Esophagus muscularis mucosa (tissue), 4 donors: ENCODE results near the gene NUBP2. TPM values are rescaled to one million over a fixed set of nuclear protein-coding genes. Genes with fewer than 3 reads are reported as not detected.

ENCODE experiments used
- DNase-seq: peaks from one replicate; pipeline ENCODE4 v3.0.0-alpha.2; 2017; ENCODE audit errors: extremely low spot score
- H3K27ac ChIP-seq, 4 donors: fragments of 200-600 bp; sonication (generic); replicated peaks in 1 of 4; 1 replicate in 3 of 4; 2 replicates in 1 of 4; pipeline ENCODE4 v1.5.1; 2016 to 2019; ENCODE audit warnings: mild to moderate bottlenecking in 1 of 4
- H3K27me3 ChIP-seq, 4 donors: fragments of 200-600 bp; sonication (generic); one replicate each; pipeline versions ENCODE4 v1.5.1 to v1.6.0; 2016 to 2019
- H3K36me3 ChIP-seq, 4 donors: fragments of 200-600 bp; sonication (generic); one replicate each; pipeline ENCODE4 v1.5.1; 2016 to 2019
- H3K4me1 ChIP-seq, 4 donors: fragments of 200-600 bp; sonication (generic); one replicate each; pipeline ENCODE4 v1.5.1; 2016 to 2019
- H3K4me3 ChIP-seq, 4 donors: fragments of 200-600 bp; sonication (generic); 1 replicate in 2 of 4; 2 replicates in 2 of 4; pipeline ENCODE4 v1.5.1; 2016 to 2019; ENCODE audit warnings: mild to moderate bottlenecking in 4 of 4, moderate library complexity in 1 of 4
- H3K9me3 ChIP-seq, 4 donors: fragments of 200-600 bp; sonication (generic); 1 replicate in 3 of 4; 2 replicates in 1 of 4; pipeline ENCODE4 v1.5.1; 2016 to 2019
- CTCF ChIP-seq, 3 experiments: fragments of 200-600 bp in 2 of 3; fragments of 450-650 bp in 1 of 3; sonication (generic) in 2 of 3; IDR thresholded peaks; one replicate each; pipeline ENCODE4 v1.5.1; 2017 to 2019; ENCODE audit warnings: antibody characterized with exemption in 3 of 3, mild to moderate bottlenecking in 2 of 3, moderate library complexity in 1 of 3
- EP300 ChIP-seq: sonication (generic); formaldehyde crosslinking; IDR thresholded peaks from one replicate; pipeline ENCODE4 v1.6.1; 2017; ENCODE audit warnings: antibody characterized with exemption
- POLR2A ChIP-seq: fragments of 450-650 bp; IDR thresholded peaks from one replicate; pipeline ENCODE4 v1.6.1; 2017; ENCODE audit warnings: antibody characterized with exemption, moderate library complexity, mild to moderate bottlenecking, low read depth
- POLR2AphosphoS5 ChIP-seq, 2 donors: sonication (generic); formaldehyde crosslinking; IDR thresholded peaks; one replicate each; pipeline ENCODE4 v1.6.1; 2017; ENCODE audit warnings: antibody characterized with exemption in 2 of 2
- WGBS: methylation state at CpG from one replicate; pipeline ENCODE4 v1.1.5; 2018; 5-methylcytosine and 5-hydroxymethylcytosine counted together
- intact Hi-C: fragments of 100-400 bp; cut with DNase I; formaldehyde crosslinking; loops from one replicate; pipeline ENCODE4 v1.15.1; 2023
- total RNA-seq, 4 donors: library from RNA; depleted of rRNA; stranded (reverse); fragments of >200 nt; gene quantifications; one replicate each; pipeline versions ENCODE4 v1.1.0 to v1.2.1, GENCODE V29; 2016

The NUBP2 gene
- total RNA-seq, 4 donors from 2014 or later, result 82.7 to 93.8 (median 87.6) TPM

- peak overlapping the region; percentile 87 to 95 (median 90) for H3K27ac ChIP-seq
- peak overlapping the region; percentile 72 to 100 (median 88) for H3K4me3 ChIP-seq
- no peak for TF ChIP-seq EP300
- no peak for TF ChIP-seq CTCF (IDR thresholded peaks at IDR 0.05)
- TF ChIP-seq POLR2A, result no peak
- TF ChIP-seq POLR2AphosphoS5 (IDR thresholded peaks at IDR 0.05), result no peak
- WGBS, result under 1% methylated on average over 27 of the region's 45 CpGs
- H3K36me3 ChIP-seq, result peaks cover 22 to 51% (median 48%) of the 10 kb centered on the region in 4 donors
- intact Hi-C loops, result loop anchor here (1.0 to 5.0 kb wide), 4 partner anchors 8 to 162 kb away; partner anchors contain the start of genes CRAMP1, HAGH, IFT140 and MAPK8IP3
- no peaks in the 10 kb centered on the region for H3K27me3 ChIP-seq
- H3K4me1 ChIP-seq, result peaks cover 36 to 64% (median 55%) of the 10 kb centered on the region in 4 donors
- no peak for DNase-seq
- H3K9me3 ChIP-seq, result no peaks in the 10 kb centered on the region
Observed at GRCh38 chr16:1773703-1774447, 8.9 kb upstream of the NUBP2 start.

DNA sequence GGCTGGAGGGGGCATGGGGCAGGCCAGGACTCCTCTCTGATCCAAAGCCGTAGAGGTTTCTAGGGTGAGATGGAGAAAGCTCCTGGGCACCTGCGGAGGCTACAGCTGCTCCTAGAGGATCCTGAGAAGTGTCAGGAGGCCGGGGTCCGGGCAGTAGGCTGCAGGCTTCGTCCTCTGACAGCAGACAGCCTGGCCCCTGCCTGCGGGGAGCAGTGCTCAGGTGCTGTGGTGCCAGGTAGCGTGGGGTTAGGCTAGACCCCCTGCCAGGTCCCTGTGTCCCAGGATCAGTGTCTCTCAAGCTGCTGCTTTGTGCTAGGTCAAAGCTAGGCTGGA lies 8.3 kb upstream of the NUBP2 start:
- H3K9me3 ChIP-seq, result no peaks in the 10 kb centered on the region
- intact Hi-C loops, result loop anchor here (5.0 kb wide), 2 partner anchors 67 to 162 kb away; partner anchors contain the start of genes CRAMP1, IFT140 and MAPK8IP3
- TF ChIP-seq EP300, result no peak
- TF ChIP-seq CTCF (IDR thresholded peaks at IDR 0.05), result no peak
- TF ChIP-seq POLR2A, result no peak
- no peak for TF ChIP-seq POLR2AphosphoS5 (IDR thresholded peaks at IDR 0.05)
- H3K4me1 ChIP-seq, result peaks cover 36 to 62% (median 54%) of the 10 kb centered on the region in 4 donors
- DNase-seq, result no peak
- peak overlapping the region; percentile 87 to 95 (median 90) for H3K27ac ChIP-seq
- H3K36me3 ChIP-seq, result peaks cover 20 to 51% (median 49%) of the 10 kb centered on the region in 4 donors
- peak overlapping the region; percentile 72 to 100 (median 88) for H3K4me3 ChIP-seq
- no peaks in the 10 kb centered on the region for H3K27me3 ChIP-seq
- 97% methylated on average over 5 of the region's 7 CpGs for WGBS

DNA sequence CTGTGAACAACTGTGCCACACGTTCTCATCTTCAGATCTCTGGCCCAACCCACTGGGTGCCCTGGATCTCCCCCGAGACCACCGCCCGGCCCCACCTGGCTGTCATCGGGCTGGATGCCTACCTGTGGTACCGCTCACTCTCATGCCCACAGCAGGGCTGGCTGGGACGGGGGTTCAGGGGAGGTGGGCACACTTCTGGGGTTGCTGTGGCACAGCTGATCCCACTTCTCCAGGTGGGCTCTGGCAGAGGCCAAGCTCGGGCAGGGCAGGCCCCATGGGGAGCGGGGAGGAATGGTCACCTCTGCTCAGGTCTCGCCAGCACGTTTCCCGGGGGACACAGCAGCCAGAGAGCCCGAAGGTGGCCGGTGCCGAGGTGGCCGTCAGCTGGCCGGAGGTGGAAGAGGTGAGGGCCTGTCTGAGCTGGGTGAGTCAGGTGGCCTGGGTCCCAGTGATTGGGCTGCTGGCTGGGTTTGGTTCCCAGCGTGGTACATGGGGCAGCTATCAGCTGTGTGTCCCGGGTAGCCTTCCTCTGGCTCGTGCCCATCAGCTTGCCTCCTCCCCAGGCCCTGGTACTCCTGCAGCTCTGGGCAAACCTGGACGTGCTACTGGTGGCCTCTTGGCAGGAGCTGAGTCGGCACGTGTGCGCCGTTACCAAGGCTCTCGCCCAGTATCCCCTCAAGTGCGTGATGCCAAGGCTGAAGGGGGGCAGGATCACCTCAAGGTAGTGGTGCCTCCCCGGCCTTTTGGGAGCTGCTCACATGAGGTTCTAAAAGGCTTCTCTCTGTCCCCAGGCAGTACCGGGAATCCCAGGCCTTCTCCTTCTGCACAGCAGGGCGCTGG lies 7.5 kb upstream of the NUBP2 start:
- intact Hi-C loops, result no loop called here
- Histone ChIP-seq H3K9me3 (no peaks in the 10 kb centered on the region), H3K27me3 (no peaks in the 10 kb centered on the region), H3K4me3 (no peak overlapping the region), H3K4me1 (peaks cover 35 to 62% (median 54%) of the 10 kb centered on the region in 4 donors), H3K36me3 (peaks cover 20 to 53% (median 52%) of the 10 kb centered on the region in 4 donors), H3K27ac (peak overlapping the region in 1 of 4 donors; percentile 95)
- TF ChIP-seq POLR2A (no peak), EP300 (no peak), POLR2AphosphoS5 (IDR thresholded peaks at IDR 0.05) (no peak), CTCF (IDR thresholded peaks at IDR 0.05) (no peak)
- DNase-seq, result no peak
- 86% methylated on average over 12 of the region's 30 CpGs for WGBS

GRCh38 chr16:1775846-1776671 lies 6.7 kb upstream of the NUBP2 start:
- intact Hi-C loops, result no loop called here
- Histone ChIP-seq H3K27me3 (no peaks in the 10 kb centered on the region), H3K4me1 (peaks cover 36 to 64% (median 55%) of the 10 kb centered on the region in 4 donors), H3K4me3 (no peak overlapping the region), H3K9me3 (no peaks in the 10 kb centered on the region), H3K27ac (no peak overlapping the region), H3K36me3 (peaks cover 20 to 62% (median 60%) of the 10 kb centered on the region in 4 donors)
- TF ChIP-seq POLR2A, result no peak
- TF ChIP-seq CTCF (IDR thresholded peaks at IDR 0.05), result no peak
- no peak for TF ChIP-seq EP300
- TF ChIP-seq POLR2AphosphoS5 (IDR thresholded peaks at IDR 0.05), result no peak
- WGBS, result 75% methylated on average over 5 of the region's 28 CpGs
- DNase-seq, result no peak
